Activated T-helper 1 cell treated with anti-CD3 and anti-CD28 coated beads, Interleukin-2, amount 50 U/mL, for 16 hours (primary cell): ENCODE measurements around the gene DGKI.
"Not testable (repeated sequence)": the region's sequence is repeated elsewhere in the genome, so short reads cannot be mapped to it uniquely, and the experiment has no call there.

Experiments used
- DNase-seq, 2 donors: peaks; one replicate each; pipeline ENCODE4 v3.0.0-alpha.2; 2020; ENCODE audit warnings: low read depth in 1 of 2, low spot score in 1 of 2

Gene DGKI

DNA sequence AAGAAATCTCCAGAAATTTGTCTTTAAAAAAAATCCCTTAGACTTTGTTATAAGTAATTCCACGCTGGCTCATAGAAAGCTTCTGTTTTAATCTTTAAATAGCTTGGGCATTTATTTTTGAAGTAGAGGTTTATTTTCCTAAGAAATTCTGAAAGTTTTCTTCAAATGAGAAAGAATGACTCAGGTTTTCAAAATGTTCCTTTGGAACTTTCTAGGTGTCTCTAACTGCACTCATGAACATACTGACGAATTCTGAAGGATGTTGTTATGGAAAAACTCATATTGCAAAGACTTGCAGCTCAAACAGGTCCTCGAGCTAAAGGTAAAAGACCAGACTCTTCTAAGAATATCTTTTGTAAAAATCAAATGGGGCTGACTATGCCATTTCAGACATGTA is 10.7 kb downstream of the DGKI start:
- DNase-seq: no peak

DNA sequence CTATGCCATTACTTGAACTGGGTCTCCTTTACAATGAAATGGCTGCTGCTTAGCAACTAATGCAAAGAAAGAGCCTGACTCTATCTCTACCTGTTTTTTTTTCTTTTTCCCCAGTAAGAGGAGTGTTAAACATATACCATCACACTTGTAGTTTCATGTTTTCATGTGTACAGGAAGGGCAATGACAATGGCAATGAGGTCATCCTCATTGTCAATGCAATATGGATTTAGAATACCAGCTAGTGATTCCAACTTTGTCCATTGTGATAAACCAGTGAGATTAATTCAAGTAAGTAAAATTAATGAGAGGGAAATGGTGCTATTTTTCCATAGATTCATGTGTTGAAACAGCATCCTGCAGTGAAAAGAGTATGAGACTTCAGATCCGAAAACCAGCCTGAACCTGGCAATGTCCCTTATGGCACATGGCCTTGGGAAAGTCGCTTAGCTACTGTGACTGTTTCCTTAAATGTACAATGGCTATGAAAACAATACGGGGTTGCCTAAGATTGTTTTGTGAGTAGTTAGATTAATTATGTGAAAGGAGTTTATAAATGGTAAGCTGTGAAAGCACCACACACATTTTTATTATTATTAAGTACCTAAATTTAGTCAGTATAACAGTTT is 11.2 kb downstream of the DGKI start:
- DNase-seq: no peak

DNA sequence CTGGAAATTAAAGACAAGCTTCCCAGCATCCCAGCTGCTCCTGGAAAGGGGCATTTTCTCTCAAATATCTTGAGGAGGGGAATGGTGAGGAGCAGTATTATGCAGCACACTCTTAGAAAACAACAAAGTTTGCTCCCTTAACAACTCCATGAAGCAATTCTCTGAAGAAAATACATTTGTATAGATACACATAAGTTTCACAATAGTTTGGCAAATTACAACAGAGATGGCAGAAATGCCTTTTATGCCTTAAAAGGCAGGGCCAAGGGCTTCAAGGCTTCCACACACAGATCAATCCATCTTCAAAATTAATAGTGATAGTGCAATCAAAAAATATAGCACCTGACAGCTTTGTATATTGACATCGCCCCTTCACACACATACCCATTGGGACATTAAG is 12.2 kb downstream of the DGKI start:
- no peak for DNase-seq

DNA sequence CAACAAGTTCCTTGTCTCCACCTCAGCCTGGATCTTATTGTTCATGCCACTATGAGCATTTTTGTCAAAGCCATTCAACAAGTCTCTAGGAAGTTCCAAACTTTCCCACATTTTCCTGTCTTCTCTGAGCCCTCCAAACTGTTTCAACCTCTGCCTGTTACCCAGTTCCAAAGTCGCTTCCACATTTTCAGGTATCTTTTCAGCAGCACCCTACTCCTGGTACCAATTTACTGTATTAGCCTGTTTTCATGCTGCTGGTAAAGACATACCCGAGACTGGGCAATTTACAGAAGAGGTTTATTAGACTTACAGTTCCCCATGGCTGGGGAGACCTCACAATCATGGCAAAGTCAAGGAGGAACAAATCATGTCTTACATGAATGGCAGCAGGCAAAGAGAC is 13.8 kb downstream of the DGKI start:
- not testable (repeated sequence) for DNase-seq

DNA sequence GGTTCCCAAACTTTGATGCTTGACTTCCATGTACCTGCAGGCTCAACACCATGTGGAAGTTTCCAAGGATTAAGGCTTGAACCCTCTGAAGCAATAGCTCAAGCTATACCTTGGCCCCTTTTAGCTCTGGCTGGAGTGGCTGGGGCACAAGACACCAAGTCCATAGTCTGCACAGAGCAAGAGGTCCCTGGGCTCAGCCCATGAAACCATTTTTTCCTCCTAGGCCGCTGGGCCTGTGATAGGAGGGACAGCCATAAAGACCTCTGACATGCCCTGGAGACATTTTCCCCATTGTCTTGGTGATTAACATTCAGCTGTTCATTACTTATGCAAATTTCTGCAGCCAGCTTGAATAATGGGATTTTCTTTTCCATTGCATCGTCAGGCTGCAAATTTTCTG is 14.4 kb downstream of the DGKI start:
- no peak for DNase-seq

DNA sequence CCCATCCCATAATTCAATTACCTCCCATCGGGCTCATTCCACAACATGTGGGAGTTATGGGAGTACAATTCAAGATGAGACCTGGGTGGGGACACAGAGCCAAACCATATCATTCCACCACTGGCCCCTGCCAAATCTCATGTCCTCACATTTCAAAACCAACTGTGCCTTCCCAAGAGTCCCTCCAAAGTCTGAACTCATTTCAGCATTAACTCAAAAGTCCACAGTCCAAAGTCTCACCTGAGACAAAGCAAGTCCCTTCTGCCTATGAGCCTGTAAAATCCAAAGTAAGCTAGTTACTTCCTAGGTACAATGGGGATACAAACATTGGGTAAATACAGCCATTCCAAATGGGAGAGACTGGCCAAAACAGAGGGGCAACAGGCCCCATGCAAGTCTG is 15.2 kb downstream of the DGKI start:
- not testable (repeated sequence) for DNase-seq

DNA sequence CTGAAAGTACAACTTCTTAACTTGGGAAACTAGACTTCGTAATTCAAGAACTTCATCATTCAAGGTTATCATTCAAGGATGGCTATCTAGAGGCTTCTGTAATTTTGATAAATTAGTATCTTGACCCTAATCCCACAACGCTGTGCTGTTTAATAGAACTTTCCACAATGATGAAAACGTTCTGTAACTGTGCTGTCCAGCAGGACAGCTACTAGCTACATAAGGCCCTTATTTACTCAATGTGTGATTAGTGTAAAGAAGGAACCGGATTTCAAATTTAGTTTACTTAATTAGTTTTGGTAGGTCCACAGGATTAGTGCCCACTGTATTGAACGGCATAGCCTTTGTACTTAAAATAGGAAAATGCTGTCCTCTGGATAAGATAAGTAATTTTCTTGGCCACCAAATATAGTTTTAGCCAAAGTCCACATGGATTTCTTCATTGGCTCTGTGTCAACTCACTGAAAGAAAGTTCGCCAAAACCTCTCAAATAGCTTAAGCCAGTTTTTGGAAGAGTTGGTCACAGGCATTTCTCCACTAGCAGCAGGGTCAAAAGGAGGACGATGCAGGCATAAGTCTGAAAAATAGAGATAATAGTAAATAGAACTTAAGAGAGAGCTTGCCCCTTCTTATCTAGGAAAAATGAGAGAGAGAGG is 17.3 kb downstream of the DGKI start:
- no peak for DNase-seq

DNA sequence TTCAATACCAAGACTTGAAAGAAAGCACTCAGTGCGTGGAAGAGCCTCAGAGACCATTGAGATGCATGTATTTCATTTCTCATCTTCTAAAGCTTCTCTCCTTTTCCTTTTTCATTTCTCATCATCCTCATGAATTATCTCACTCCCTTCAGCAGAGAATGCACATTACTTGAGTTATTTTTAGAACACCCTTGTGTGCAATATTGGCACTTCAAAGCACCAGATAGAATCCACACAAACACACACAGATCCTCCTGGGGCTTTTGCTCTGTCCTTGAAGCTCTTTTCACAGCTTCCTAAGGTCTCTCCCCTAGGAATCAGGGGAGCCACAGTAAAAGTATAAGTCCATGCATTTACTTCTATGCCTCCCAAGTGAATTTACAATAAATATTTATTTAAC is 18.3 kb downstream of the DGKI start:
- DNase-seq: no peak

DNA sequence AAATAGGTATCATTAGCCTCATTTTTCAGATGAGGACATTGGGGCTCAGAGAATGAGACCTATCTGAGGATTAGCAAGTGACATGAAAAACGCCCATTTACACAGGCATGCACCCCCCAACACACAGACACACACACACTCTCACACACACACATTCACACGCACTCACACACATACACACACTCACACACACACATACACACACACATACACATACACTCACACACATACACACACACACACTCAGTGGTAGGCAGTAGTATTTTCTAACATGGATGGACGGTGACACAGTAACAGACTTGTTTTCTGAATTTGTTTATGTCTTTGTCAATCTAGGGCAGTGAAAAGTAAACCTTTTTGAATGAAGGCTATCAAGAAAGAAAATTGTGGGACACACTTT is 21.3 kb downstream of the DGKI start:
- no peak for DNase-seq

DNA sequence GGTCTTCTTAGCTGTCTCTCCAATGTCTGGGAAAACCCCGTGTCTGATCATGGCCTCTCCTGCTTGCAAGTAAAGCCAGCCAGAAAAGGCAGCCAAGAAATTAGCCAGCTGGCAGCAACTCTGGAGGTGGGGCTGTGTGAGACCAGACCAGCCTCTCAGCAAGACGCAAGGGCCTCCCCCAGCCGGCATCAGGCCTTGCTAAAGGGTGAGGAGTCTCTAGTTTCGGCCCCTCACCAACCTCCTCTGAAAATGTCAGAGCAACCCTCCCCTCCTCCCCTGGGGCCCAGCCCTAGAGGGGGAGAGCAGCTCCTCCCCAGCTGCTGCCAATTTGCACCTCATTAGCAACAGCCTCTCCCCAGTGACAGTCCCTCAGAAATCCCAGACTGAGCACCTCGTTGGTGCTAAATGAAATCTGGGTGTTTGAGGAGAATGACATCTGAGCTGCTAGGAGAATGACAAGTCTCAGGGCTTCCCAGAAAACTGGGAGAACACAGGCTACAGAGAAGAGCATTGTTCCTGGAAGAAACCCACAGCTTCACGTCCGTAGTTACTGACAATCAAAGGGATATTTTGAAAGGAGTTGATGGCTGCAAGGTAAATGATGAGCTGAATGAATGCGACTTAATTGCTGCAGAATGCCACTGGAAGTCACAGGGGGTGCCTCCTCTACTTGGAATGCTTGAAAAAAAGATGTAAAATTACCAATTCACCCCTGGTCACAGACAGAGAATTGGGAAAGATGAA is 25.9 kb downstream of the DGKI start:
- DNase-seq: no peak

DNA sequence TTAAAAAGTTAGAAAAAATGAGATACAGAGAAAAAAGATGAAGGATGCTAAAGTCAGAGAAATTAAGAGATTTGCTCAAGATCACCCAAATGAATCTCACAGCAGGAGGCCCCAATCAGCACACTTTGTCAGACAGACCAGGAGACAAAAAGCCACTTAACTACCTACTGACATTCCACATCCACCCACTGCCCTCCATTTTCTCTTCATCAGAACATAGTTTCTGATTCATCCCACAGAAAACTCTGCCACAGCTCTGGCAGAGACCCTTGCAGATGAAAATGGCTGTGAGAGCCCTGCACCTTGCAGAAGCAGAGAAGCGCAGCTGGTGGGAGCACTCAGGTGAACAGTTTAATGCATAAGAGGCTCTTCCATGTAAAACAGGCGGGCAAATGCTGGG is 26.6 kb downstream of the DGKI start:
- no peak for DNase-seq

DNA sequence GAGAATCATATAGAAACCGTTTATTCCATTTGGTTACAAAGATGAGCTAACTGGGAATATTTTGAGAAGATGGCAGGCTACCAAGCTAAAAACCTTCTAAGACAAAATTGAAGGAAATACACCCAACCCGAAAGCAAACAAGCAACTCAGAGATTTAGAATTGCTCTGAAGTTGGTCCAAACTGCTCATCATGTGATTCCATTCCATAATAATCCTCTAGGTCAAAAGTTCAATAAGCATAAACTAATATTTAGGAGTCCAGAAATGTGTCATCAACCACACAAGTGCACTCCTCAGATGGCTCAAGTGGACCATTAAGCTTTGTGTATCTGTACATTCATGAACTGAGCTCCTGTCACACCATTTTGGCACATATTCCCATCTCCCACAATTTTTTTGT is 28.7 kb downstream of the DGKI start:
- DNase-seq: no peak

DNA sequence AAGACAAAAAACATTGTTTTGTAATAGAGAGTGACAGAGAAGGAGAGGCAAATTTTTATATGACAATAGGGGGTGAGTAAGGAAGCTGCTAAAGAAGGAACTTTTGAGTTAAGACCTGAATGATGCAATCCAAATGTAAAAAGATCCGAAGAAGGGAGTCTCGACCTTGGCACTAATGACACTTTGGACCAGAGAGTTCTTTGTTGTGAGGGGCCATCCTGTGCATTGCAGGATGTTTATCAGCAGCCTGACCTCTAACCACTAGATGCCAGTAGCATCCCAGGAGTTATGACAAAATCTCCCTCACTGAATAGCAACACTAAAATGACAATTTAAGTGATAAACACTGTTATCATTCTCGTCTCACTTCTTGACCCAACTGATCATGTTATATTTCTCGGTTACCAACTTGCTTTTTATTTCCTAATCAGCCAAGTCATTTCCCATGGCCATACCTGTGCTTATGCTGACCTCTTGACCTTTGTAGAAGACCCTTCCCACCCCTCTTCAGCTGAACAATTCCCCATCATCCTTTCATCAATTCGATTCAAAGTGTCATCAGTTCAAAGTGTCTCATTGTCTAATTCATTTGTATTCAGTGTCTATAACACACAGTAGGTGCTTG is 30.0 kb downstream of the DGKI start:
- DNase-seq: no peak

DNA sequence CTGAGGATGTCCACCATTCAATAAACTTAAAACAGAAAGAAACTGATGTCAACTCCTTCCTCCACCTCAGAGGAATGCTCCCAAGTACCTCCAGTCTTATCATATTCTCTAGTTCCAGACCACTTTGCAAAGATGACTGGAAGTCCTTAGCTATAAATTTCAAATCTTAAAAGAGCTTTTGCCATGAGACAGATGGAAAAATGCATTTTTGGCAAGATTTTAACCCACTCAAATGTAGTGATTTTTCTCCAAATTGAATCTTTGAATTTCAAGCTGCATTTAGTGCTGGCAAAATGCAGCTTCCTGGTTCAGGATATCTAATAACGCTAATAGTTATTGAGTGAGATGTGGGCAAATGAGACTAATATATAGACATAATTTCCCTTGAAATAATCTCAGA is 33.2 kb downstream of the DGKI start:
- DNase-seq: no peak

DNA sequence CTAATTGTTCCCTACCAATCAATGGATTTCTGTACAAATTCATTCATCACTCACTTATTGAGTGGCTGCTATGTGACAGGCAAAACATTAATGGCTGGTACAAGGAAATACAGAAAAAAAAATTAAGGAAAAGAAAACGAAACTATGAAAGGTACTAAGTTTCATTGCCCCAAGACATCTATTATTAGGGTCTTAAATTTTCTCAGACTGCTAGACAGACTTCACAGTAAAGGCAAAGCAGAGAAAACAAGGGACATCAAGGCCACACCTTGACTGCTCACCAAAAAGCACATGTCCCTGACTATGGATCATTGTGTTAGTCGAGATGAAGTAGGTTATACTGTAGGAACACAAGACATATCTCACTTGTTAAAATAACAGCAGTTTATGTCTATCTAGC is 36.5 kb downstream of the DGKI start:
- DNase-seq: no peak

DNA sequence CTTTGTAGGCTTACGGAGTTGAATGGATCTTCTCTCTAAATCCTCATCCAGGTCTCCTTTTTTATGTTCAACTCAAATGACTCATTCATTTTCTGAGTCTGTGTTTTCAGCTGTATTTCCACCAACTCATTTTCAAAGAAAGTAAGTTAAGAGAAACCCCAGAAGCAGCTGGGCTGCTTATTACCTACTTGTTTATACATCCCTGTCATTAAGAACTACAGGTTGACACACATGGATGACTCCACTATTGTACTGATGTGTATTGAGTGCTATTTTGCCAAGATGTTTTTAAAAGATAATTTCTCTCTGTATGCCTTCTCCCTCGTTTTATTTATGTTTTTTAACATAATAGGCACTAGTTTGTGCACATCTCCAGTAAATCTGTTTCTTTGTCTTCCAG is 41.9 kb downstream of the DGKI start:
- no peak for DNase-seq

DNA sequence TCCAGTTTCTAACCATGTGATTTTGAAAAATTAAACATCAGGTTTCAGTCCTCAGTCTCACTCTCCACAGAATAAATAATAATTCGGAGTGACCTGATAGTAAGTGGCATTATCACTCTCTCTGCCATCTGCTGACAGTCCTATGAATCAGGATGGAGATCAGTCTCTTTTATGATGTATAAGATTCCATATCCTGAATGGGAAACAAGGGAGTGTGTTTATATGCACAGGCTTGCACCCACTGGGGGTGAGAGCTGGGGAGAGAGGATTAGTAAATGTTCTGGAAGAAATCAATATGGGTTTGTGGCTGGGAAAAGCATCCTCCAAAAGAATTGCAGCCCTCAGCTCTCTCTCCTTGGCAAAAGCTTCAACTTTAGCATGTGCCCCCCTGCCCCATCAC is 45.3 kb downstream of the DGKI start:
- no peak for DNase-seq

DNA sequence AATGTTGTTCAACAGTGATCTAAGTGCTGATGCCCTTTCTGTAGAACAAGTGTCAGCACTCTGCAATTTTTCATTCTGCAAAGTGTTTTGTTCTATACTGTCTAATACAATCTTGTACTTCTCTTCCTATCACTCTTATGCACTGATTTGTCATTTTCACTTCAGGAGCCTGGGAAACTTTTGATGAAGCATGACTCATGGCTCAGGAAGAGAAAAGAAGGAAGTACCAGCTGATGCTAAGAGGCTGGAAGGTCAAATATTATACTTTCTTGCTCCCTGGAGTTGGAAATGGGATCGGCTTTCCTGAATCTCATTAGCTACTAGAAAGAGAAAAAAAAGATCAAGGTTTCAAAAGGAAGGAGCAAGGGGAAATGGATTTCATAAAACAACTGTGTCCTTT is 45.8 kb downstream of the DGKI start:
- no peak for DNase-seq

DNA sequence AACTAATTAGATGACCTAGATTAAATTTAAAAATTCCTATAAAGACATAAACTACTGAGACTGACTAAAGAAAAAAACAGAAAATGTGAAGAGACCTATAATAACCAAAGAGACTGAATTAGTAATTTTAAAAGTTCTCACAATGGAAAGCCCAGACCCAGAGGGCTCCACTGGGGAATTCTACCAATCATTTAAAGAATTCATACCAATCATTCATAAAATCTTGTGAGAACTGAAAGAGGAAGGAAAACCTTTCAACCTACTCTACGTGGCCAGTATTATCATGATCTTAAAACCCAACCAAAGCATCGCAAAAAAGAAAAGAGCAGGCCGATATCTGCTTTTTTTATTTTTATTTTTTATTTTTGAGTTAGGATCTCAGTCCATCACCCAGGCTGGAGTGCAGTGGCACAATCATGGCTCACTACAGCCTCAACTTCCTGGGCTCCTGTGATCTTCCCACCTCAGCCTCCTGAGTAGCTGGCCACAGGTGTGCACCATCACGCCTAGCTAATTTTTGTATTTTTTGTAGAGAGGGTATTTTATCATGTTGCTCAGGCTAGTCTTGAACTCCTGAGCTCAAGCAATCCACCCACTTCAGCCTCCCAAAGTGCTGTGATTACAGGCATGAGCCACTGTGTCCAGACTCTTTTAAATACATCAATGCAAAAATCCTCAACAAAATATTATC is 48.6 kb downstream of the DGKI start:
- DNase-seq: no peak

DNA sequence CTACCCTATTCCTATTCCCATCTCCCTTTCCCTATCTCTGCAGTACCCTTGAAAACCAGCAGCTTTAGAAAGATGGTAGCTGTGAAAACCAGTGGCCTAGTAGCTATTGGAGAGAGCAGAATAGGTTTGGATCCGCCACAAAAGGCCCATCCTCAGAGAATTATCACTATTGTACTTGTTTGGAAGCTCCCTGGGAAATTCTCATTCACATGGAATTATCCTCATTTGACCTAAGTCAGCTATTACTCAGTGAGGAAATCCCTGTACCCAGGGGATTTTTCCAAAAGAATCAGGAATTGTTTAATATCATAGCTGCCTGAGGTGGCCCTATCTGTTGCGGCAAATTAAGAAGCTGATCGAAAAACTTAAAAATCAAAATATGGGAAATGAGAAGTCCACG is 51.6 kb downstream of the DGKI start:
- no peak for DNase-seq

DNA sequence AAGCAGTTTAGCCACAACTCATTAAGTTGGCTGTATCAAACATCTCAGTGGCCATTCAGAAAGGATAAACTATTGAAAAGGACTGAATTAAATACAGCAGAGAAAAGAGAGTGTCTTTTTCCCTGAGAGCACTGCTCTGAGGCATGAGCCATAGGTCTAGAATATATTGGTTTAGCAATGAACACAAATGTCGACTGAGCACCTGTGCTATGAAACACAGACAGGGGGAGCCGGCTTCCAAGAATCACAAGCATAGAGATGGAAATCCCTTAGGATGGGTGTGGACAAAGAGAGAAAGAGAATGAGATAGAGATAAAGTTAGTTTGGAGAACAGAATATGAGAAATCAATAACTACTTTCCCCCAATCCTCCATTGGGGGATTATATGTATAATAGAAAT is 54.8 kb downstream of the DGKI start:
- no peak for DNase-seq

DNA sequence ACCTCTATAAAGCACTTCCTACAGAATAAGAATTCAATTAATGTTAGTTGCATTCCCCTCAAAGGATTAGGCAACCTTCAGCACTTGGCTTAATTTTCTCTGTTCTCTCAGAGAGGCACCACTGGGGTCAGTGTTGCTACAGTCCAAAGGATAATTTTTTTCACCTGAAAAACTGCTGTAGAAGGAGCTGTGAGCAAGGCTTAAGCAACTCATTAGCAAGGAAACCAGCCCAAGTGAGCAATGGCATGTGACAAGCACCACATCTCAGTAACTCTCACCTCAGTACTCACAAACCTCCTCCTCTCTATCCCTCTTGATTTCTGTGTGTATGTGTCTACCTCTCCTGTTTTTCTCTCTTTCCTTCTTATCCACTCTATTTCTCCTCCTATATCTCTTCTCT is 55.9 kb downstream of the DGKI start:
- no peak for DNase-seq
